ENCODE measurements around the gene RAET1L.

GRCh38 chr6:150050846-150051245 lies 25.5 kb upstream of the RAET1L start:
- TF ChIP-seq EZH2 (IDR thresholded peaks at IDR 0.05) (no peak), POLR2AphosphoS5 (IDR thresholded peaks at IDR 0.05; ENCODE audit: borderline replicate concordance, low read depth, low read length) (no peak)

All from SK-N-MC (cell line).